Endothelial cell of umbilical vein (primary cell): ENCODE measurements around the gene PRF1. TPM values are rescaled to one million over a fixed set of nuclear protein-coding genes. Genes with fewer than 3 reads are reported as not detected.

Source experiments
- BruUV-seq: library from RNA; stranded (reverse); fragments of 400-500 nt; replicated peaks from 2 replicates; lab custom pipeline; 2021; lab: Mats Ljungman, UMichigan
- CTCF ChIA-PET: fragments of 300-600, 350-600 bp; sonication (Branson Sonifier 250); formaldehyde crosslinking; loops from one replicate; lab custom pipeline; 2021; ENCODE audit warnings: antibody characterized with exemption, inconsistent platforms; lab: Charles Lee
- POLR2A ChIA-PET: fragments of 300-600, 350-600 bp; sonication (Branson Sonifier 250); formaldehyde crosslinking; loops from one replicate; lab custom pipeline; 2021; ENCODE audit warnings: antibody characterized with exemption, inconsistent platforms; lab: Charles Lee
- DNase-seq: peaks from one replicate; pipeline ENCODE4 v3.0.0-alpha.2; 2011; ENCODE audit warnings: low read depth, low spot score
- FAIRE-seq: peaks from 2 replicates; lab custom pipeline; 2011; peaks lifted over from hg19 to GRCh38; lab: Jason Lieb, UNC
- H2AFZ ChIP-seq: 2 replicates; pipeline ENCODE4 v1.6.0; 2012; ENCODE audit warnings: low read depth, low read length, control low read depth, inconsistent platforms
- H3K27ac ChIP-seq: 2 replicates; pipeline ENCODE4 v1.5.1; 2011; ENCODE audit warnings: low read depth, mild to moderate bottlenecking, control low read depth, low read length, moderate library complexity; ENCODE audit not compliant: insufficient read depth
- H3K27me3 ChIP-seq, 2 experiments: 2 replicates each; pipeline versions ENCODE4 v1.6.0 to v1.6.1; 2011; ENCODE audit warnings: low read length in 2 of 2, mixed read lengths in 1 of 2; ENCODE audit not compliant: control insufficient read depth in 2 of 2, insufficient read depth in 2 of 2
- H3K36me3 ChIP-seq, 2 experiments: 2 replicates in 1 of 2; 3 replicates in 1 of 2; pipeline ENCODE4 v1.5.1; 2011; ENCODE audit warnings: low read length in 2 of 2, mild to moderate bottlenecking in 1 of 2, moderate library complexity in 1 of 2; ENCODE audit not compliant: control insufficient read depth in 2 of 2, insufficient read depth in 2 of 2; ENCODE audit errors: extremely low read depth in 1 of 2
- H3K4me1 ChIP-seq: 3 replicates; pipeline ENCODE4 v1.5.1; 2011; ENCODE audit warnings: mild to moderate bottlenecking, low read length; ENCODE audit not compliant: control insufficient read depth, insufficient read depth; ENCODE audit errors: extremely low read depth
- H3K4me2 ChIP-seq: 2 replicates; pipeline ENCODE4 v1.6.1; 2011; ENCODE audit warnings: low read length, control low read depth, mixed read lengths; ENCODE audit not compliant: insufficient read depth
- H3K4me3 ChIP-seq, 3 experiments: fragments of 200-600 bp in 1 of 3; sonication (generic), shearing (Covaris generic) in 1 of 3; replicated peaks in 1 of 3; 2 replicates each; pipeline ENCODE4 v1.5.1; 2011 to 2016; ENCODE audit warnings: control low read depth in 3 of 3, low read length in 3 of 3, mild to moderate bottlenecking in 2 of 3, inconsistent platforms in 1 of 3, low read depth in 1 of 3, moderate library complexity in 1 of 3; ENCODE audit not compliant: insufficient read depth in 1 of 3
- H3K79me2 ChIP-seq: 2 replicates; pipeline ENCODE4 v1.6.0; 2012; ENCODE audit warnings: low read length, inconsistent platforms; ENCODE audit not compliant: control insufficient read depth, insufficient read depth
- H3K9ac ChIP-seq: replicated peaks from 2 replicates; pipeline ENCODE3; 2011; ENCODE audit warnings: low read length, control low read depth; ENCODE audit not compliant: insufficient read depth; ENCODE audit errors: extremely low read depth
- H3K9me1 ChIP-seq: replicated peaks from 3 replicates; pipeline ENCODE4 v1.6.0; 2011; ENCODE audit warnings: mild to moderate bottlenecking, low read length; ENCODE audit not compliant: control insufficient read depth, insufficient read depth; ENCODE audit errors: extremely low read depth
- H3K9me3 ChIP-seq: replicated peaks from 2 replicates; pipeline ENCODE4 v1.5.1; 2012; ENCODE audit warnings: low read length, inconsistent platforms; ENCODE audit not compliant: control insufficient read depth, insufficient read depth
- H4K20me1 ChIP-seq: replicated peaks from 2 replicates; pipeline ENCODE3; 2011; ENCODE audit warnings: mild to moderate bottlenecking, low read length; ENCODE audit not compliant: control insufficient read depth, insufficient read depth; ENCODE audit errors: extremely low read depth
- EZH2 ChIP-seq: IDR thresholded peaks from 2 replicates; pipeline ENCODE4 v1.6.1; 2012; ENCODE audit warnings: borderline replicate concordance, low read depth, mild to moderate bottlenecking, moderate library complexity, low read length, inconsistent platforms; ENCODE audit not compliant: severe bottlenecking
- FOS ChIP-seq: IDR thresholded peaks from 2 replicates; pipeline ENCODE4 v1.6.1; 2011; ENCODE audit warnings: mild to moderate bottlenecking, low read length, moderate library complexity, borderline replicate concordance; ENCODE audit not compliant: insufficient read depth
- GATA2 ChIP-seq: IDR thresholded peaks from 2 replicates; pipeline ENCODE4 v1.7.0; 2011; ENCODE audit warnings: low read depth, mild to moderate bottlenecking, moderate library complexity, mixed read lengths, low read length; ENCODE audit not compliant: insufficient read length, insufficient read depth
- JUN ChIP-seq: IDR thresholded peaks from 2 replicates; pipeline ENCODE4 v1.6.1; 2011; ENCODE audit warnings: borderline replicate concordance, low read depth; ENCODE audit not compliant: insufficient read length, insufficient read depth
- POLR2A ChIP-seq: IDR thresholded peaks from 2 replicates; pipeline ENCODE4 v1.6.1; 2012; ENCODE audit warnings: low read depth, mild to moderate bottlenecking, control low read depth, low read length
- POLR2AphosphoS5 ChIP-seq: IDR thresholded peaks from 2 replicates; pipeline ENCODE4 v1.6.1; 2012; ENCODE audit warnings: low read depth, mild to moderate bottlenecking, control low read depth, low read length, moderate library complexity; ENCODE audit not compliant: insufficient read depth
- dilution Hi-C: fragments of 300-500 bp; cut with MboI; formaldehyde crosslinking; loops from one replicate; pipeline ENCODE4 v1.15.0; 2019; ENCODE audit warnings: low sequenced_read_pairs; ENCODE audit not compliant: extremely low pct_ligation_motif_present
- intact Hi-C: fragments of 100-400 bp; cut with micrococcal nuclease; formaldehyde crosslinking; loops from one replicate; pipeline ENCODE4 v1.10.0; 2022
- polyA plus RNA-seq, 4 experiments: library from polyadenylated mRNA; depleted of rRNA in 3 of 4; stranded (reverse) in 3 of 4; unstranded in 1 of 4; fragments of >200 nt; gene quantifications; 2 replicates each; pipeline versions ENCODE4 v1.2.1 to v1.2.3, GENCODE V29; 2011 to 2012; ENCODE audit warnings: missing spikeins in 1 of 4
- total RNA-seq: library from RNA; stranded (reverse); gene quantifications from 2 replicates; pipeline ENCODE4 v1.2.3, GENCODE V29; 2021
- TF ChIP-seq, protein P1 (sequence below), 2 donors: IDR thresholded peaks; 1 replicate in 1 of 2; 2 replicates in 1 of 2; pipeline ENCODE4 v1.5.1; 2011; ENCODE audit warnings: low read length in 2 of 2, mild to moderate bottlenecking in 2 of 2, moderate library complexity in 2 of 2, control low read depth in 1 of 2, inconsistent platforms in 1 of 2, low read depth in 1 of 2; ENCODE audit not compliant: insufficient read depth in 1 of 2; ENCODE audit errors: extremely low read depth in 1 of 2
- TF ChIP-seq, protein P2 (sequence below): IDR thresholded peaks from 2 replicates; pipeline ENCODE4 v1.6.1; 2011; ENCODE audit not compliant: insufficient read depth, insufficient read length

The PRF1 gene
- total and polyA plus RNA-seq, 2 donors (not counting 3 experiments of a cell fraction or from before 2014, with no cell fraction given): not detected

DNA sequence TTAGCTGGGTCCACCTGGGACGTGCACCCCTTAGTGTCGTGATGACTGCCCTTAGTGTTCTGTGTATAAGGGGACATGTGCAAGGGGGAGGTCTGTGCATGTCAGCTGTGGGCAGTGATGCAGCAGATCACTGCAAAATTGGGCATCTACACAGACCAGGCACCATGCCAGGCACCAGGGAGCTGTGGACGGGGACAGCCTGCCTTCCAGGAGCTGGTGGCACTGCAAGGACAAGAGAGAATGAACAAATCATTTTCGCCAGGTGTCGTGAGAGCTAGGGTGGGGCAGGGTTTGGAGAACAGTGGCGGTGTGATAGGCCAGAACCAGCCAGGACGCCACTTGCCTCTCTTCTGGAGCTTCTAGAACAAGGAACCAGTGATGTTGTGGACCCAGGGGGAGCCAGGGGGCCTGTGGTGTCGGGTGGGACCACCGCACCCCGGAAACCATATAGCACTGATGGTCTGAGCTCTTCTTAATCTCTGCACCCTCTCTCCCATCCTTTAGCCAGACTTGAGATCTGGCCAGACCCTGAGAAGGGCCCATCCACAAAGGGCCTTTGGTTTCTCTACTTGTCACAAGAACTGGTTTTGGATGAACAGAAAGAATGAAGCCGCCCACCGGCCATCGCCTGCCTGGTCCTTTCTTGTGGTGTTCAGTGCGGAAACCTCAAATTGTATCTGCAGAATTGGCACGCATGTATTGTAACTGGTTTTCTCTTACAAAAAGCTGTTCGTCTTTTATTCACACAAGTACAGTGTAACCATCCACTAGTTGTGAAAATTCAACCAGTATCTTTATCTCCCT lies 30.7 kb downstream of the PRF1 start:
- FAIRE-seq (no peak), DNase-seq (no peak)
- BruUV-seq: no TSS peak
- no peaks in the 10 kb centered on the region for H3K79me2 ChIP-seq
- H3K4me3 ChIP-seq: no peak overlapping the region
- intact Hi-C loops (no loop called here), dilution Hi-C loops (no loop called here)
- no peak overlapping the region for H2AFZ ChIP-seq
- CTCF ChIA-PET: interaction anchor here (0.7 to 1.4 kb wide), 3 partner anchors 10 to 21 kb away, joined by 3 read pairs; no protein-coding TSS in a partner anchor
- no peak overlapping the region for H3K27ac ChIP-seq
- H3K27me3 ChIP-seq: no peaks in the 10 kb centered on the region
- H3K9me1 ChIP-seq: no peaks in the 10 kb centered on the region
- H3K36me3 ChIP-seq: no peaks in the 10 kb centered on the region
- POLR2A ChIA-PET: no interaction called here
- no peak overlapping the region for H3K4me2 ChIP-seq
- no peaks in the 10 kb centered on the region for H3K9me3 ChIP-seq
- H3K9ac ChIP-seq: no peak overlapping the region
- no peaks in the 10 kb centered on the region for H3K4me1 ChIP-seq
- TF ChIP-seq JUN (no peak), POLR2AphosphoS5 (no peak), EZH2 (no peak), FOS (no peak), POLR2A (no peak), GATA2 (no peak)
- TF ChIP-seq, protein P1, sequence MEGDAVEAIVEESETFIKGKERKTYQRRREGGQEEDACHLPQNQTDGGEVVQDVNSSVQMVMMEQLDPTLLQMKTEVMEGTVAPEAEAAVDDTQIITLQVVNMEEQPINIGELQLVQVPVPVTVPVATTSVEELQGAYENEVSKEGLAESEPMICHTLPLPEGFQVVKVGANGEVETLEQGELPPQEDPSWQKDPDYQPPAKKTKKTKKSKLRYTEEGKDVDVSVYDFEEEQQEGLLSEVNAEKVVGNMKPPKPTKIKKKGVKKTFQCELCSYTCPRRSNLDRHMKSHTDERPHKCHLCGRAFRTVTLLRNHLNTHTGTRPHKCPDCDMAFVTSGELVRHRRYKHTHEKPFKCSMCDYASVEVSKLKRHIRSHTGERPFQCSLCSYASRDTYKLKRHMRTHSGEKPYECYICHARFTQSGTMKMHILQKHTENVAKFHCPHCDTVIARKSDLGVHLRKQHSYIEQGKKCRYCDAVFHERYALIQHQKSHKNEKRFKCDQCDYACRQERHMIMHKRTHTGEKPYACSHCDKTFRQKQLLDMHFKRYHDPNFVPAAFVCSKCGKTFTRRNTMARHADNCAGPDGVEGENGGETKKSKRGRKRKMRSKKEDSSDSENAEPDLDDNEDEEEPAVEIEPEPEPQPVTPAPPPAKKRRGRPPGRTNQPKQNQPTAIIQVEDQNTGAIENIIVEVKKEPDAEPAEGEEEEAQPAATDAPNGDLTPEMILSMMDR (IDR thresholded peaks at IDR 0.05; ENCODE audit: extremely low read depth in 1 of 2, insufficient read depth in 1 of 2, low read depth in 1 of 2, low read length in 2 of 2): no peak
- TF ChIP-seq, protein P2, sequence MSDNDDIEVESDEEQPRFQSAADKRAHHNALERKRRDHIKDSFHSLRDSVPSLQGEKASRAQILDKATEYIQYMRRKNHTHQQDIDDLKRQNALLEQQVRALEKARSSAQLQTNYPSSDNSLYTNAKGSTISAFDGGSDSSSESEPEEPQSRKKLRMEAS: no peak
- no peaks in the 10 kb centered on the region for H4K20me1 ChIP-seq
